ENCODE data around the gene GDPD5.

GDPD5 gene

DNA sequence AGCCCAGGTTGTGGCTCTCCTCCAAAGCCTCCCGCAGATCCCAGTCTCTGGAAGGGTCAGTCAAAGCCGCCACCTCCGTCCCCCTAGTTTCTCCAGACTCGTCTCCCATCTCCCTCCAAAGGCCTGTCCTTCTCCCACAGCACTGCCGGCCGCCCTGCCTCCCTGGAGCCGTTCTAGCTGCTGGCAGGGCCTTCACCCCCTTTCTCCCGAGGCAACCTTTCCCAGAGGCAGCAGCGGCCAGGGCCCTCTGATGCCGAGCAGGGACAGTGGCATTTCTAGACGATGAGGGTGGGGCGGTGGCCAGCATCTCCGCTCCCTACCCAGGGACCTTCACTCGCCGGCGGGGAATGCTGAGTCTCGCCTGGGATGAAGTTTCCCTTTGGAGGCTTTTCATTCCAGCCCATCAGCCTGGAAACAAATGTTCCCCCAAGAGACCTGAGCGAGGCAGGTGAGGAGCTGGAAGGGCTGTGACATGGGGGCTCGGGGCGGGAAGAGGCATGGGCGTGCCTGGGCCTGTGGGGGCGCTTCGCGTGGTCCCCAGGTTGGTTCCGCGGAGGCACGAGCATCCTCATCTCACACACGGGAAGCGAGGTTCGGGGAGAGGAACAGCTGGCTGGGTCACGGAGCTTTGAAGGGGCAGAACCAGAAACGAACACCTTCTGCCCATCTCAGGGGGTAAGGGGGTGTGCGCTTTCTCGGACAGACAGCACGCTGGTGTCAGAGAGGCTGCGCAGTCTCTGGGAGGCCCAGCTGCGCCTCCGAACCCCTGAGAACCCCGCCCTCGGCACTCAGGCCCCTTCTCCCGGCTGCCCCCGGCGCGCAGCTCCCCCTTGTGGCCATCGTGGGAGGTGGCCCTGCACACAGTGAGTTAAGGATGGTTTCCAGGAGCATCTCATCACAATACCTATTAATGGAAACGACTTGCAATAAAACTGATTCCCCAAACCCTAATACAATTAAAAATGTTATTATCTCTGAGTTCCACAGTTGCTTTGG, 74.6 kb downstream of the GDPD5 start:
- Histone ChIP-seq H3K9ac (ENCODE audit: low read length in 5 of 5) (no peak overlapping the region), H3K9me3 (ENCODE audit: control insufficient read depth in 5 of 5, low read length in 5 of 5) (no peaks in the 10 kb centered on the region), H3K27me3 (ENCODE audit: control insufficient read depth in 5 of 5, insufficient read depth in 4 of 5, low read length in 5 of 5) (no peaks in the 10 kb centered on the region), H3K36me3 (ENCODE audit: control insufficient read depth in 5 of 5, insufficient read depth in 5 of 5, low read length in 5 of 5) (peaks cover 0 to 51% (median 28%) of the 10 kb centered on the region in 5 donors), H3K4me3 (ENCODE audit: low read depth in 1 of 5, low read length in 5 of 5) (no peak overlapping the region), H3K27ac (ENCODE audit: low read depth, low read length) (no peak overlapping the region), H3K4me1 (ENCODE audit: control insufficient read depth in 5 of 5, insufficient read depth in 5 of 5, low read length in 5 of 5) (peaks cover 0 to 15% (median 12%) of the 10 kb centered on the region in 5 donors)

DNA sequence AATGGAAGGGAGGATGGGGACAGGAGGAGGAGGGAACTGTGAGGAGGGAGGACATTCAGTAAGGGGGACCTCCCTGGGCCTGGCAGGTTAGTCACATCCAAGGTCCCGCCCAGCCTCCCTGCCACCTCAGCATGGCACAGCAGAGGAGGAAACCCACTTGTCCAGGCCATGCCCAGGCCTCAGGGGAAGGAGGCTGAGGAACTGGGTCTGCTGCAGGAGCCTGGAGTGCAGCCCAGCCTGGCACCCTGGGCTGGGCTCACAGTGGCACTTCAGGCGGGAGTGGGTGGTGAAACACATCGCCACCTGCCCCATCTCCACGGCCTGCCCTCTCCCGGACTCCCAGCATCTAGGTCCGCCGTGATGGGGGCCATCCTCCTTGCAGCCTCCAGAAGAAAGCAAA, 75.5 kb downstream of the GDPD5 start:
- H3K36me3 ChIP-seq (ENCODE audit: control insufficient read depth in 5 of 5, insufficient read depth in 5 of 5, low read length in 5 of 5) = peaks cover 0 to 53% (median 28%) of the 10 kb centered on the region in 5 donors
- no peaks in the 10 kb centered on the region for H3K27me3 ChIP-seq (ENCODE audit: control insufficient read depth in 5 of 5, insufficient read depth in 4 of 5, low read length in 5 of 5)
- H3K9ac ChIP-seq (ENCODE audit: low read length in 5 of 5) = no peak overlapping the region
- no peaks in the 10 kb centered on the region for H3K9me3 ChIP-seq (ENCODE audit: control insufficient read depth in 5 of 5, low read length in 5 of 5)
- no peak overlapping the region for H3K4me3 ChIP-seq (ENCODE audit: low read depth in 1 of 5, low read length in 5 of 5)
- no peak overlapping the region for H3K27ac ChIP-seq (ENCODE audit: low read depth, low read length)
- H3K4me1 ChIP-seq (ENCODE audit: control insufficient read depth in 5 of 5, insufficient read depth in 5 of 5, low read length in 5 of 5) = peaks cover 0 to 15% (median 12%) of the 10 kb centered on the region in 5 donors

DNA sequence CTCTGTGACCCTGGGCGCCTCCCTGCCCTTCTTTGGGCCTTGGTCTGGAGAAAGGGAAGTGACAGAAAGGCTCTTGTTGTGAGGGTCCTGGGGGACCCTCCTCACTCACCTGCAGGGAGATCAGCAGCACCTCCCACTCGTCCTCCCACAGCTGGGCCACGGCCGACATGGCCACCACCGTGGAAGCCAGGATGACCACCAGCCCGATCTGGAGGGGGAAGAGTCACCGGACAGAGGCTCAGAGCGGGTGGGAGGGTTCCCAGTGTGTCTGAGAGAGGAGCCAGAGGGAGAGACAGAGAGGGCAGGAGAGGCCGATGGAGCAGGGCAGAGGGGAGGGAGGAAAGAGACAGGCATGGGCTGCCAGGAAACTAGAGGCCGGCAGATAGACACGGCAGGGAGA, 76.0 kb downstream of the GDPD5 start:
- Histone ChIP-seq H3K9me3 (ENCODE audit: control insufficient read depth in 5 of 5, low read length in 5 of 5) (no peaks in the 10 kb centered on the region), H3K27ac (ENCODE audit: low read depth, low read length) (no peak overlapping the region), H3K9ac (ENCODE audit: low read length in 5 of 5) (no peak overlapping the region), H3K4me1 (ENCODE audit: control insufficient read depth in 5 of 5, insufficient read depth in 5 of 5, low read length in 5 of 5) (peaks cover 0 to 11% (median 8%) of the 10 kb centered on the region in 5 donors), H3K27me3 (ENCODE audit: control insufficient read depth in 5 of 5, insufficient read depth in 4 of 5, low read length in 5 of 5) (no peaks in the 10 kb centered on the region), H3K36me3 (ENCODE audit: control insufficient read depth in 5 of 5, insufficient read depth in 5 of 5, low read length in 5 of 5) (peaks cover 0 to 53% (median 28%) of the 10 kb centered on the region in 5 donors), H3K4me3 (ENCODE audit: low read depth in 1 of 5, low read length in 5 of 5) (no peak overlapping the region)

DNA sequence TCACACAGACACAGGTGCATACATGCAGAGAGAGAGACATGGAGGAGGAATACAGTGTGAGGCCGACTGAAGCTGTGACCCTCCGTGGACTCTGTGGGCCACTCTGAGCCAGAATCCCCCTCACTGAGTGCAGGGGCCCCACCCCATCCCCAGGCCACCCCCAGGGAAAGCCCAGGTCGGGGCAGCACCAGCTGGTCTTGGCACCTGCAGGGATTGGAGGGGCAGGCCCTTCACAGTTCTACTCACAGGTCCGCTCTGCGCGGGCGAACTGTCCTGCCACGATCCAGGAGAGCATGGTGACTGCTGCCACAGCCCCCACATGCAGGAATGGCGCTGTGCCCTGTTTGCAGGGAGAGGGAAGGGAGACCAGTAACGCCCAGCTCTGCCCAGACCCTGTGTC, 76.5 kb downstream of the GDPD5 start:
- no peaks in the 10 kb centered on the region for H3K9me3 ChIP-seq (ENCODE audit: control insufficient read depth in 5 of 5, low read length in 5 of 5)
- H3K4me3 ChIP-seq (ENCODE audit: low read depth in 1 of 5, low read length in 5 of 5) = no peak overlapping the region
- no peak overlapping the region for H3K9ac ChIP-seq (ENCODE audit: low read length in 5 of 5)
- H3K36me3 ChIP-seq (ENCODE audit: control insufficient read depth in 5 of 5, insufficient read depth in 5 of 5, low read length in 5 of 5) = peaks cover 0 to 53% (median 30%) of the 10 kb centered on the region in 5 donors
- no peak overlapping the region for H3K27ac ChIP-seq (ENCODE audit: low read depth, low read length)
- peaks cover 0 to 8% (median 4%) of the 10 kb centered on the region in 5 donors for H3K4me1 ChIP-seq (ENCODE audit: control insufficient read depth in 5 of 5, insufficient read depth in 5 of 5, low read length in 5 of 5)
- H3K27me3 ChIP-seq (ENCODE audit: control insufficient read depth in 5 of 5, insufficient read depth in 4 of 5, low read length in 5 of 5) = no peaks in the 10 kb centered on the region

DNA sequence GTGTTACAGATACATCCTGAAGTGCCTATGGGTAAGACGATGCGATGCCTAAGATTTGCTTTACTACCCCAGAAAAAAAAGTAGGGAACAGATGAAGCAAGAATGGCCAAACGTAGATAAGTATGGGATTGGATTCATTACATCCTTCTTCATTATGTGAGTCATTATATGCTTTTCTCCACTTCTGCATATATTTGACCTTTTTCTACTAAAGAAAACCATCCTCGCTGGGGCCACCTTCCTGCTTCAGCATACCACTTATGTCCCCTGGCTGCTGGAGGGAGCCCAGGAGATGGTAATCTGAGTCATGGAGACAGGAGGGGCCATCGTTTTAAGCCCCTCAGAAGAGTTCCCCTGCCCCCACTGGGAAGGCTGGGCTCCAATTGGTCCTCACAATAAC, 78.3 kb downstream of the GDPD5 start:
- Histone ChIP-seq H3K4me3 (ENCODE audit: low read depth in 1 of 5, low read length in 5 of 5) (no peak overlapping the region), H3K27ac (ENCODE audit: low read depth, low read length) (no peak overlapping the region), H3K9ac (ENCODE audit: low read length in 5 of 5) (no peak overlapping the region), H3K4me1 (ENCODE audit: control insufficient read depth in 5 of 5, insufficient read depth in 5 of 5, low read length in 5 of 5) (no peaks in the 10 kb centered on the region), H3K36me3 (ENCODE audit: control insufficient read depth in 5 of 5, insufficient read depth in 5 of 5, low read length in 5 of 5) (peaks cover 7 to 63% (median 44%) of the 10 kb centered on the region in 5 donors), H3K27me3 (ENCODE audit: control insufficient read depth in 5 of 5, insufficient read depth in 4 of 5, low read length in 5 of 5) (no peaks in the 10 kb centered on the region), H3K9me3 (ENCODE audit: control insufficient read depth in 5 of 5, low read length in 5 of 5) (no peaks in the 10 kb centered on the region)

DNA sequence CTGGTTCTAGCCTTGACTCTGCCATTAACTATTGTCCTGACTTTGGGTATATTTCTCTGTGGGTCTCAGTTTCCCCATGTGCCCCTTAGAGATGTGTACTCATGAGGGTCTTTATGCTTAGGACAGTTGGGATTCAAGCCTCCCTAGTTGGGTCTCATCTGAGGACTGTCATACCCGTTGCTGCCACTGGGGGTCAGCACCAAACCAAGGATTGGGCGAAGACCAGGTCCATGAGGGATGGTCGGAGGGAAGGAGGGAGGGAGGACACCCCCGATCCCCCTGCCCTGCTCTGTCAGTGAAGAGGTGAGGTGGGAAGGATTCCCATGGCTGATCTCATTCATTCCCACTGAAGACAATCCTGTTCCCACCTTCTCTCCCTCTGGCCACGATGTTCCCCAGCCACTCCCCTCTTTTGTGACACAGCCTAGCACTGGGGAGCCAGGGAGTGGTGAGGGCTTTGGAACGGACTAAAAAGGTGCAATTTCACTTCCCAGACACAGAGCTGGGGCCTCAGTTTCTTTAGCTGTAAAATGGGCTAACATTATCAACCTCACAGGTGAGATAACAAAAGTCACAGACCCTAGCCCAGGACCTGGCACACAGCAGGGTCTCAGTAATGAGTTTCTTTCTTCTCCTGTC, 80.3 kb downstream of the GDPD5 start:
- Histone ChIP-seq H3K9me3 (ENCODE audit: control insufficient read depth in 5 of 5, low read length in 5 of 5) (no peaks in the 10 kb centered on the region), H3K27me3 (ENCODE audit: control insufficient read depth in 5 of 5, insufficient read depth in 4 of 5, low read length in 5 of 5) (no peaks in the 10 kb centered on the region), H3K36me3 (ENCODE audit: control insufficient read depth in 5 of 5, insufficient read depth in 5 of 5, low read length in 5 of 5) (peaks cover 7 to 69% (median 53%) of the 10 kb centered on the region in 5 donors), H3K9ac (ENCODE audit: low read length in 5 of 5) (no peak overlapping the region), H3K4me1 (ENCODE audit: control insufficient read depth in 5 of 5, insufficient read depth in 5 of 5, low read length in 5 of 5) (no peaks in the 10 kb centered on the region), H3K27ac (ENCODE audit: low read depth, low read length) (no peak overlapping the region), H3K4me3 (ENCODE audit: low read depth in 1 of 5, low read length in 5 of 5) (no peak overlapping the region)

DNA sequence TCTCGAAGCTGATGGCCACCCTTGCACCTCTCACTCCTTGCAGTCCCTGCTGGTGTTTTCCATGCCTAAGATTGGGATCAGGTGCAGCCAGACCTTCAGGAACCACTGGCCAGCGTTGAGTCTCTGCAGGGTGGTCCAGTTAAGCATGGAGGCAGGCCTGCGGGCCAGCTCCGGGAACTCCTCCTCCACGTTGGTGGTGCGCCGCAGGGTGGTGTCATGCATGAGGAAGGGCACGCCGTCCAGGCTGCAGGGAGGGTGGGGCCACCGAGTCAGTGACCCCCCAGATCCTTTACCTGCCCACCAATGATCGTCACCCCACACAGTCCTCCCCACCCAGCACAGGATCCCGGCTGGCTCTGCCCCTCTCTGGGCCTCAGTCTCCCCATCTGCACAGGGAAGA, 82.7 kb downstream of the GDPD5 start:
- Histone ChIP-seq H3K27me3 (ENCODE audit: control insufficient read depth in 5 of 5, insufficient read depth in 4 of 5, low read length in 5 of 5) (no peaks in the 10 kb centered on the region), H3K27ac (ENCODE audit: low read depth, low read length) (no peak overlapping the region), H3K4me1 (ENCODE audit: control insufficient read depth in 5 of 5, insufficient read depth in 5 of 5, low read length in 5 of 5) (no peaks in the 10 kb centered on the region), H3K36me3 (ENCODE audit: control insufficient read depth in 5 of 5, insufficient read depth in 5 of 5, low read length in 5 of 5) (peaks cover 7 to 70% (median 56%) of the 10 kb centered on the region in 5 donors), H3K4me3 (ENCODE audit: low read depth in 1 of 5, low read length in 5 of 5) (no peak overlapping the region), H3K9ac (ENCODE audit: low read length in 5 of 5) (no peak overlapping the region), H3K9me3 (ENCODE audit: control insufficient read depth in 5 of 5, low read length in 5 of 5) (no peaks in the 10 kb centered on the region)

DNA sequence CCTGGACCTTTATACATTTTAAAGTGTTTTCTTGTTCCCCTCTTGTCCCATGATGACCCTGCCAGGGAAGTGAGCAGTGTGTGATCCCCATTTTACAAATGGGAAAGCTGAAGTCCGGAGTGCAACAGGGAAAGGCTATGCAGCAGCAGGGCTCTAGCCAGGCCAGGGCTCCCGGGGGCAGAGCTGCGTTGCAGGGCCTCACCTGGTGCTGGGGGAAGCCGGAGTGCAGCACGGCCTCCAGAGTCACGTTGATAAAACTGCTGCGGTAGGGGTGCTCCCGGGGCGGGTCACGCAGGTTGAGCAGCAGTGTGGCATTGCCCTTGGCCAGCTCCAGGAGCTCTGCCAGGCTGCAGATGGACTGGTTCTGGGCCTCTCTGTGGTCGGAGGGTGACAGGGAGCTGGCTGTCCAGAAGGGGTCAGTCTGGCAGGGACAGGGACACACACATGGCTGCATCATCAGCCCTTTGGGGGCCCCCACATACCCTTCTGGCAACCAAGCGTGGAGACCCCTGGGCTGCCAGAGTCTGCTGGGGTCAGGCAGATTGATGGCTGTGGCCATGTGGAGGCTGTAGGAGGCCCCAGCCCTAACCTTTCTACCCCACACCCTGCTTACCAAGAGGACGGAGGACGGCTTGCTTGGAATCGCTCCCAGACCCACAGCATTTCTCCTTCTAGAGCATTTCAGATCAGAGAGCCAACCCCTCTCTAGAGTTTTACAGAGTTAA, 83.4 kb downstream of the GDPD5 start:
- Histone ChIP-seq H3K27ac (ENCODE audit: low read depth, low read length) (no peak overlapping the region), H3K9me3 (ENCODE audit: control insufficient read depth in 5 of 5, low read length in 5 of 5) (no peaks in the 10 kb centered on the region), H3K4me3 (ENCODE audit: low read depth in 1 of 5, low read length in 5 of 5) (no peak overlapping the region), H3K9ac (ENCODE audit: low read length in 5 of 5) (no peak overlapping the region), H3K36me3 (ENCODE audit: control insufficient read depth in 5 of 5, insufficient read depth in 5 of 5, low read length in 5 of 5) (peaks cover 7 to 72% (median 57%) of the 10 kb centered on the region in 5 donors), H3K4me1 (ENCODE audit: control insufficient read depth in 5 of 5, insufficient read depth in 5 of 5, low read length in 5 of 5) (no peaks in the 10 kb centered on the region), H3K27me3 (ENCODE audit: control insufficient read depth in 5 of 5, insufficient read depth in 4 of 5, low read length in 5 of 5) (no peaks in the 10 kb centered on the region)

DNA sequence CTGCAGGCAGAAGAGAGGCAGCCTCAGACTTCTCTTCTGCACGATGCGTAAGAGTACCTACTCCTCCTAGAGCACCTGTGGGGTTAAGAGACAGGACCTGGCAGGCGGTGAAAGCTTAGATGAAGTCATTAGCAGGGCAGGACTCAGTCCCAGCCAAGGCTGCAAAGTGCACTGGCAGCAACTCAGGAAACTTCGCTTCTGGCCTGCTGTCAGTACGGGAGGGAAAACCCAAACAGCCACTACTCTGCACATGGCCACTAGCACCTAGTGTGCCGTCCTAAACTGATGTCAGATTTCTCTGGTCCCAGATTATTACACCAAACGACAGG, 84.0 kb downstream of the GDPD5 start:
- Histone ChIP-seq H3K27ac (ENCODE audit: low read depth, low read length) (no peak overlapping the region), H3K9ac (ENCODE audit: low read length in 5 of 5) (no peak overlapping the region), H3K36me3 (ENCODE audit: control insufficient read depth in 5 of 5, insufficient read depth in 5 of 5, low read length in 5 of 5) (peaks cover 7 to 77% (median 60%) of the 10 kb centered on the region in 5 donors), H3K9me3 (ENCODE audit: control insufficient read depth in 5 of 5, low read length in 5 of 5) (no peaks in the 10 kb centered on the region), H3K27me3 (ENCODE audit: control insufficient read depth in 5 of 5, insufficient read depth in 4 of 5, low read length in 5 of 5) (no peaks in the 10 kb centered on the region), H3K4me1 (ENCODE audit: control insufficient read depth in 5 of 5, insufficient read depth in 5 of 5, low read length in 5 of 5) (no peaks in the 10 kb centered on the region), H3K4me3 (ENCODE audit: low read depth in 1 of 5, low read length in 5 of 5) (no peak overlapping the region)
